GM23338 (cell line): ENCODE data around the gene EIF3L. TPM values are rescaled to one million over a fixed set of nuclear protein-coding genes. Genes with fewer than 3 reads are reported as not detected.
A peak's percentile ranks its signal among the peaks of the same experiment; 100 is the strongest.

Source experiments
- ATAC-seq: fragments of 200-7000 bp; cut with Tn5 transposase; 3 replicates; pipeline ENCODE4 v1.9.1; 2020
- DNase-seq: peaks from one replicate; pipeline ENCODE4 v3.0.0-alpha.2; 2015; ENCODE audit warnings: low spot score
- H2AFZ ChIP-seq: fragments of 200-600 bp; sonication (generic); 2 replicates; pipeline ENCODE4 v1.8.0; 2016; ENCODE audit warnings: antibody characterized with exemption, mild to moderate bottlenecking, moderate library complexity
- H3F3A ChIP-seq: fragments of 200-600 bp; sonication (generic); replicated peaks from 2 replicates; pipeline ENCODE4 v1.8.0; 2017; ENCODE audit warnings: antibody characterized with exemption, mixed run types, low read depth
- H3K27ac ChIP-seq: fragments of 200-600 bp; sonication (generic); 2 replicates; pipeline ENCODE4 v1.6.1; 2016; ENCODE audit warnings: low read depth
- H3K27me3 ChIP-seq: fragments of 200-600 bp; sonication (generic); 2 replicates; pipeline ENCODE4 v1.8.0; 2016; ENCODE audit warnings: mild to moderate bottlenecking, mixed run types, moderate library complexity; ENCODE audit not compliant: insufficient read depth
- H3K36me3 ChIP-seq: fragments of 200-600 bp; sonication (generic); 2 replicates; pipeline ENCODE4 v1.8.0; 2016; ENCODE audit warnings: mild to moderate bottlenecking; ENCODE audit not compliant: insufficient read depth
- H3K4me1 ChIP-seq: fragments of 200-600 bp; sonication (generic); 2 replicates; pipeline ENCODE4 v1.8.0; 2016; ENCODE audit warnings: mild to moderate bottlenecking, moderate library complexity; ENCODE audit not compliant: insufficient read depth
- H3K4me2 ChIP-seq: fragments of 200-600 bp; sonication (generic); 2 replicates; pipeline ENCODE4 v1.7.1; 2017; ENCODE audit warnings: mixed run types
- H3K4me3 ChIP-seq: fragments of 200-600 bp; sonication (generic); 2 replicates; pipeline ENCODE4 v1.6.1; 2016; ENCODE audit warnings: mixed run types
- H3K79me2 ChIP-seq: fragments of 200-600 bp; sonication (generic); replicated peaks from 2 replicates; pipeline ENCODE4 v1.8.0; 2017; ENCODE audit warnings: mild to moderate bottlenecking; ENCODE audit not compliant: insufficient read depth
- H3K9me2 ChIP-seq: fragments of 200-600 bp; sonication (generic); 2 replicates; pipeline ENCODE4 v1.8.0; 2017; ENCODE audit not compliant: insufficient read depth
- H4K20me1 ChIP-seq: fragments of 200-600 bp; sonication (generic); replicated peaks from 2 replicates; pipeline ENCODE4 v1.8.0; 2017; ENCODE audit warnings: mild to moderate bottlenecking; ENCODE audit not compliant: insufficient read depth
- H3K27ac Mint-ChIP-seq: 2 replicates; pipeline ENCODE4 v1.8.0; 2020; ENCODE audit warnings: inconsistent platforms, mild to moderate bottlenecking, moderate library complexity, mixed read lengths
- H3K27me3 Mint-ChIP-seq: 3 replicates; pipeline ENCODE4 v1.8.0; 2022; ENCODE audit warnings: low read depth, mild to moderate bottlenecking, moderate library complexity, mixed read lengths, inconsistent platforms; ENCODE audit not compliant: insufficient read depth, poor library complexity
- H3K36me3 Mint-ChIP-seq: 3 replicates; pipeline ENCODE4 v1.8.0; 2021; ENCODE audit warnings: low read depth, mild to moderate bottlenecking, inconsistent platforms, moderate library complexity, mixed read lengths
- H3K4me1 Mint-ChIP-seq: 3 replicates; pipeline ENCODE4 v1.8.0; 2020; ENCODE audit warnings: mild to moderate bottlenecking, inconsistent platforms, mixed read lengths
- H3K4me3 Mint-ChIP-seq: 3 replicates; pipeline ENCODE4 v1.8.0; 2021; ENCODE audit warnings: moderate library complexity, mild to moderate bottlenecking, inconsistent platforms, mixed read lengths
- H3K9me3 Mint-ChIP-seq: 3 replicates; pipeline ENCODE4 v1.8.0; 2020; ENCODE audit warnings: moderate library complexity, mild to moderate bottlenecking, inconsistent platforms, mixed read lengths
- CREB1 ChIP-seq: fragments of 250-450 bp; sonication (Bioruptor Pico); IDR thresholded peaks from 2 replicates; pipeline ENCODE4 v1.5.0; 2020; ENCODE audit warnings: low read depth, mild to moderate bottlenecking, moderate library complexity
- EZH2 ChIP-seq: fragments of 200-600 bp; sonication (generic); IDR thresholded peaks from one replicate; pipeline ENCODE4 v1.8.0; 2017; ENCODE audit warnings: antibody characterized with exemption, mild to moderate bottlenecking, low read depth; ENCODE audit not compliant: unreplicated experiment
- EZH2phosphoT487 ChIP-seq: fragments of 200-600 bp; sonication (generic); IDR thresholded peaks from one replicate; pipeline ENCODE4 v1.8.1; 2018; ENCODE audit warnings: antibody characterized with exemption; ENCODE audit not compliant: unreplicated experiment
- JUNB ChIP-seq: IDR thresholded peaks from one replicate; pipeline ENCODE4 v1.6.1; 2016; ENCODE audit warnings: antibody characterized with exemption; ENCODE audit not compliant: unreplicated experiment
- NANOG ChIP-seq: IDR thresholded peaks from 2 replicates; pipeline ENCODE4 v1.6.1; 2016; ENCODE audit warnings: antibody characterized with exemption, borderline replicate concordance
- POLR2AphosphoS5 ChIP-seq: IDR thresholded peaks from 2 replicates; pipeline ENCODE4 v1.6.1; 2016; ENCODE audit warnings: antibody characterized with exemption, low read depth
- STAT1 ChIP-seq: IDR thresholded peaks from one replicate; pipeline ENCODE4 v1.6.1; 2016; ENCODE audit warnings: antibody characterized with exemption; ENCODE audit not compliant: unreplicated experiment
- ZNF114 ChIP-seq: fragments of 250-450 bp; sonication (Bioruptor Pico); IDR thresholded peaks from 2 replicates; pipeline ENCODE4 v1.5.0; 2020; ENCODE audit warnings: mild to moderate bottlenecking, moderate library complexity
- ZNF331 ChIP-seq: fragments of 250-450 bp; sonication (Bioruptor Pico); IDR thresholded peaks from 2 replicates; pipeline ENCODE4 v1.5.0; 2020; ENCODE audit warnings: low read depth, mild to moderate bottlenecking, moderate library complexity
- polyA plus RNA-seq: library from polyadenylated mRNA; unstranded; fragments of >200 nt; fragmentation: Nextera tagmentation; extraction: Ambion mirVana; gene quantifications from 2 replicates; pipeline ENCODE4 v1.2.1, GENCODE V29; 2016
- total RNA-seq: library from RNA; depleted of rRNA; stranded (reverse); fragments of >200 nt; shearing (Covaris generic); gene quantifications from 2 replicates; pipeline ENCODE4 v1.2.3, GENCODE V29; 2014
- TF ChIP-seq, protein P1 (sequence below), 2 experiments: fragments of 200-600 bp in 1 of 2; sonication (generic) in 1 of 2; conservative IDR thresholded peaks; 2 replicates each; pipeline versions ENCODE4 v1.5.1 to v1.6.1; 2016 to 2017; ENCODE audit warnings: antibody characterized with exemption in 2 of 2, low read depth in 2 of 2, mild to moderate bottlenecking in 2 of 2, moderate library complexity in 1 of 2
- TF ChIP-seq, protein P2 (sequence below): IDR thresholded peaks from one replicate; pipeline ENCODE4 v1.6.1; 2018; ENCODE audit warnings: antibody characterized with exemption; ENCODE audit not compliant: unreplicated experiment
- TF ChIP-seq, protein P3 (sequence below): IDR thresholded peaks from 2 replicates; pipeline ENCODE4 v1.6.1; 2016; ENCODE audit warnings: antibody characterized with exemption

The EIF3L gene
- total and polyA plus RNA-seq, 2 experiments from 2014 or later, result 430 to 459 TPM

DNA sequence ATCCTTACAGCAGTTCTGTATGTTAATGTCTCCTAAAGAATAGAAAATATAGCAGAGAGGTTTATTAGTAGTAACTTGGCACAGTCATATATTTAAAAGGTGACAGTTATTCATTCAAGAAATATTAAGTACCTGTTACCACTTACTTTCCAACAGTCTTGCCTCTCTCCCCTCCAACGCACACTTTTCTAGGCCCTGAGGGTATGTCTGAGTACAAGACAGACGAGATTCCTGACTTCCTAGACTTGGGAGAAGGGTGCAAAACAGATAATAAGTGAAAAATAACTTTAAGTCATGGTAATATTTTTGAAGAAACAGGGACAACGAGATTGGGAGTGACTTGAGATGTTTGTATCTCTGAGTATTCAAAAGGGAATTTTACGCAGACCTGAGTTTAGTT, 1.6 kb downstream of the EIF3L start (continued):
- TF ChIP-seq ZNF331 (CRISPR knock-in tag) (no peak), ZNF114 (CRISPR knock-in tag) (no peak), EZH2 (no peak), CREB1 (CRISPR knock-in tag) (no peak)

DNA sequence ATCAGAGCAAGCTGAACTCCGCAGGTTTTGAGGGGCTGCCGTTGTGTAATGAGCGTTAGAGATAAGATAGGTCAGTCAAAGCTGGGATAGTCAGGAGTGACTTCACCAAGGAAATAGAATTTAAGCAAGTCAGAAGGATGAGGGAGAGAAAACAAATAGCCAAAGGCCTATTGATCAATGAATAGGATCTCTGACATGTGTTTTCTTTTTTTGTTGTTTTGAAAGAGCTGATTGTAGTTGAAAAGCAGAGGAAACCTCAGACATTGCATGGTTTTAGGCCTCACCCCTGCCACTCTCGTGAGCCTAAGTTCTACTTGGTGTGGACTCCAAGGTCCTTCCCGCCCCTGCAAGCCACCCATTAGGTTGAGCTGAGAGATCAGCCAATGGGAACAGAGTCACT, 3.2 kb downstream of the EIF3L start:
- H3K27me3 ChIP-seq, result no peaks in the 10 kb centered on the region
- H3F3A ChIP-seq, result peaks cover 49% of the 10 kb centered on the region
- TF ChIP-seq ZNF331 (CRISPR knock-in tag) (no peak), JUNB (no peak), STAT1 (no peak), POLR2AphosphoS5 (no peak), NANOG (no peak)
- Mint-ChIP-seq H3K9me3 (peaks cover 4% of the 10 kb centered on the region), H3K27me3 (peaks cover 6% of the 10 kb centered on the region), H3K4me1 (peaks cover 11% of the 10 kb centered on the region), H3K36me3 (peaks cover 80% of the 10 kb centered on the region), H3K27ac (no peak overlapping the region), H3K4me3 (no peak overlapping the region)
- H3K36me3 ChIP-seq, result peaks cover 69% of the 10 kb centered on the region
- no peak overlapping the region for H3K4me2 ChIP-seq
- peaks cover 8% of the 10 kb centered on the region for H3K4me1 ChIP-seq
- ATAC-seq (no peak), DNase-seq (no peak)
- H3K9me2 ChIP-seq, result no peaks in the 10 kb centered on the region
- H3K79me2 ChIP-seq, result peaks cover 85% of the 10 kb centered on the region
- no peak overlapping the region for H2AFZ ChIP-seq
- H4K20me1 ChIP-seq, result peaks cover 55% of the 10 kb centered on the region
- H3K4me3 ChIP-seq, result no peak overlapping the region
- 0 out of 2 replicates have a peak overlapping the region, but pooled peaks have one; percentile 14 for H3K27ac ChIP-seq

DNA sequence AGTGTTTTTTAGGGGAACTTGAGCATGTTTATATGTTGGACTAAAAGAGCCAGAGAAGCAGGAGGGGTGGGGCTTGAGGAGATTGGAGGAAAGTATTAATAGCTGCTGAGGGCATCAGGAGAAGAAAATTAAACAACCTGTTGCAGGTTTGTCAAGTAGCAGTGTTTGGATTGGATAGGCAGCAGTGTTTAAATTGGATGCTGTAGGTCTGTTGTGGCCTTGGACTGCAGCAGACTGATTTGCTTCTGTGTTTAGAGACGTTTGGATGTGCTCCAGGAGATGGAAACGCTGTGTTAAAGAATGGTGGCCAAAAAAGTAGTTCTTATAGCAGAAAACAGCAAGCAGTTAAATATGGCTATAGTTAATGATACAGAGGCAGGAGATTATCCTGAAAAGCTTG, 5.7 kb downstream of the EIF3L start:
- H3K4me3 Mint-ChIP-seq, result no peak overlapping the region
- H3K4me3 ChIP-seq, result no peak overlapping the region
- no peak overlapping the region for H3K4me2 ChIP-seq
- H2AFZ ChIP-seq, result no peak overlapping the region
- H4K20me1 ChIP-seq, result peaks cover 69% of the 10 kb centered on the region
- peak overlapping the region; percentile 50; the same call in 1 of the 2 replicates for H3K27ac ChIP-seq
- H3K27me3 ChIP-seq, result no peaks in the 10 kb centered on the region
- peaks cover 2% of the 10 kb centered on the region; the same call in 2 of the 3 replicates for H3K4me1 Mint-ChIP-seq
- H3K36me3 Mint-ChIP-seq, result peaks cover 88% of the 10 kb centered on the region
- no peak for ATAC-seq
- DNase-seq, result no peak
- peaks cover 52% of the 10 kb centered on the region for H3F3A ChIP-seq
- peaks cover 93% of the 10 kb centered on the region for H3K36me3 ChIP-seq
- H3K27ac Mint-ChIP-seq, result no peak overlapping the region
- peaks cover 71% of the 10 kb centered on the region for H3K79me2 ChIP-seq
- no peaks in the 10 kb centered on the region for H3K9me3 Mint-ChIP-seq
- H3K27me3 Mint-ChIP-seq, result peaks cover 1% of the 10 kb centered on the region
- H3K9me2 ChIP-seq, result no peaks in the 10 kb centered on the region
- H3K4me1 ChIP-seq, result peaks cover 7% of the 10 kb centered on the region
- TF ChIP-seq ZNF331 (CRISPR knock-in tag), result no peak
- TF ChIP-seq, protein P1, sequence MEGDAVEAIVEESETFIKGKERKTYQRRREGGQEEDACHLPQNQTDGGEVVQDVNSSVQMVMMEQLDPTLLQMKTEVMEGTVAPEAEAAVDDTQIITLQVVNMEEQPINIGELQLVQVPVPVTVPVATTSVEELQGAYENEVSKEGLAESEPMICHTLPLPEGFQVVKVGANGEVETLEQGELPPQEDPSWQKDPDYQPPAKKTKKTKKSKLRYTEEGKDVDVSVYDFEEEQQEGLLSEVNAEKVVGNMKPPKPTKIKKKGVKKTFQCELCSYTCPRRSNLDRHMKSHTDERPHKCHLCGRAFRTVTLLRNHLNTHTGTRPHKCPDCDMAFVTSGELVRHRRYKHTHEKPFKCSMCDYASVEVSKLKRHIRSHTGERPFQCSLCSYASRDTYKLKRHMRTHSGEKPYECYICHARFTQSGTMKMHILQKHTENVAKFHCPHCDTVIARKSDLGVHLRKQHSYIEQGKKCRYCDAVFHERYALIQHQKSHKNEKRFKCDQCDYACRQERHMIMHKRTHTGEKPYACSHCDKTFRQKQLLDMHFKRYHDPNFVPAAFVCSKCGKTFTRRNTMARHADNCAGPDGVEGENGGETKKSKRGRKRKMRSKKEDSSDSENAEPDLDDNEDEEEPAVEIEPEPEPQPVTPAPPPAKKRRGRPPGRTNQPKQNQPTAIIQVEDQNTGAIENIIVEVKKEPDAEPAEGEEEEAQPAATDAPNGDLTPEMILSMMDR (conservative IDR thresholded peaks at IDR 0.05; ENCODE audit: low read depth in 2 of 2), result no peak
- TF ChIP-seq, protein P2, sequence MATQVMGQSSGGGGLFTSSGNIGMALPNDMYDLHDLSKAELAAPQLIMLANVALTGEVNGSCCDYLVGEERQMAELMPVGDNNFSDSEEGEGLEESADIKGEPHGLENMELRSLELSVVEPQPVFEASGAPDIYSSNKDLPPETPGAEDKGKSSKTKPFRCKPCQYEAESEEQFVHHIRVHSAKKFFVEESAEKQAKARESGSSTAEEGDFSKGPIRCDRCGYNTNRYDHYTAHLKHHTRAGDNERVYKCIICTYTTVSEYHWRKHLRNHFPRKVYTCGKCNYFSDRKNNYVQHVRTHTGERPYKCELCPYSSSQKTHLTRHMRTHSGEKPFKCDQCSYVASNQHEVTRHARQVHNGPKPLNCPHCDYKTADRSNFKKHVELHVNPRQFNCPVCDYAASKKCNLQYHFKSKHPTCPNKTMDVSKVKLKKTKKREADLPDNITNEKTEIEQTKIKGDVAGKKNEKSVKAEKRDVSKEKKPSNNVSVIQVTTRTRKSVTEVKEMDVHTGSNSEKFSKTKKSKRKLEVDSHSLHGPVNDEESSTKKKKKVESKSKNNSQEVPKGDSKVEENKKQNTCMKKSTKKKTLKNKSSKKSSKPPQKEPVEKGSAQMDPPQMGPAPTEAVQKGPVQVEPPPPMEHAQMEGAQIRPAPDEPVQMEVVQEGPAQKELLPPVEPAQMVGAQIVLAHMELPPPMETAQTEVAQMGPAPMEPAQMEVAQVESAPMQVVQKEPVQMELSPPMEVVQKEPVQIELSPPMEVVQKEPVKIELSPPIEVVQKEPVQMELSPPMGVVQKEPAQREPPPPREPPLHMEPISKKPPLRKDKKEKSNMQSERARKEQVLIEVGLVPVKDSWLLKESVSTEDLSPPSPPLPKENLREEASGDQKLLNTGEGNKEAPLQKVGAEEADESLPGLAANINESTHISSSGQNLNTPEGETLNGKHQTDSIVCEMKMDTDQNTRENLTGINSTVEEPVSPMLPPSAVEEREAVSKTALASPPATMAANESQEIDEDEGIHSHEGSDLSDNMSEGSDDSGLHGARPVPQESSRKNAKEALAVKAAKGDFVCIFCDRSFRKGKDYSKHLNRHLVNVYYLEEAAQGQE, result no peak
- TF ChIP-seq CREB1 (CRISPR knock-in tag), result no peak
- TF ChIP-seq STAT1, result no peak
- no peak for TF ChIP-seq POLR2AphosphoS5
- no peak for TF ChIP-seq ZNF114 (CRISPR knock-in tag)
- TF ChIP-seq, protein P3, sequence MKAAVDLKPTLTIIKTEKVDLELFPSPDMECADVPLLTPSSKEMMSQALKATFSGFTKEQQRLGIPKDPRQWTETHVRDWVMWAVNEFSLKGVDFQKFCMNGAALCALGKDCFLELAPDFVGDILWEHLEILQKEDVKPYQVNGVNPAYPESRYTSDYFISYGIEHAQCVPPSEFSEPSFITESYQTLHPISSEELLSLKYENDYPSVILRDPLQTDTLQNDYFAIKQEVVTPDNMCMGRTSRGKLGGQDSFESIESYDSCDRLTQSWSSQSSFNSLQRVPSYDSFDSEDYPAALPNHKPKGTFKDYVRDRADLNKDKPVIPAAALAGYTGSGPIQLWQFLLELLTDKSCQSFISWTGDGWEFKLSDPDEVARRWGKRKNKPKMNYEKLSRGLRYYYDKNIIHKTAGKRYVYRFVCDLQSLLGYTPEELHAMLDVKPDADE, result no peak
- TF ChIP-seq EZH2, result no peak
- TF ChIP-seq NANOG, result no peak
- no peak for TF ChIP-seq EZH2phosphoT487
